Daoy (cell line): ENCODE data around the gene APEH. TPM values are rescaled to one million over a fixed set of nuclear protein-coding genes. Genes with fewer than 3 reads are reported as not detected.

Source experiments
- DNase-seq: peaks from one replicate; pipeline ENCODE4 v3.0.0-alpha.2; 2015; ENCODE audit warnings: low read depth
- total RNA-seq: library from RNA; depleted of rRNA; stranded (reverse); fragments of >200 nt; shearing (Covaris generic); gene quantifications from 2 replicates; pipeline ENCODE4 v1.2.3, GENCODE V29; 2014; rRNA removed

APEH gene
- total RNA-seq, 1 experiment from 2014 or later: 59.1 TPM

DNA sequence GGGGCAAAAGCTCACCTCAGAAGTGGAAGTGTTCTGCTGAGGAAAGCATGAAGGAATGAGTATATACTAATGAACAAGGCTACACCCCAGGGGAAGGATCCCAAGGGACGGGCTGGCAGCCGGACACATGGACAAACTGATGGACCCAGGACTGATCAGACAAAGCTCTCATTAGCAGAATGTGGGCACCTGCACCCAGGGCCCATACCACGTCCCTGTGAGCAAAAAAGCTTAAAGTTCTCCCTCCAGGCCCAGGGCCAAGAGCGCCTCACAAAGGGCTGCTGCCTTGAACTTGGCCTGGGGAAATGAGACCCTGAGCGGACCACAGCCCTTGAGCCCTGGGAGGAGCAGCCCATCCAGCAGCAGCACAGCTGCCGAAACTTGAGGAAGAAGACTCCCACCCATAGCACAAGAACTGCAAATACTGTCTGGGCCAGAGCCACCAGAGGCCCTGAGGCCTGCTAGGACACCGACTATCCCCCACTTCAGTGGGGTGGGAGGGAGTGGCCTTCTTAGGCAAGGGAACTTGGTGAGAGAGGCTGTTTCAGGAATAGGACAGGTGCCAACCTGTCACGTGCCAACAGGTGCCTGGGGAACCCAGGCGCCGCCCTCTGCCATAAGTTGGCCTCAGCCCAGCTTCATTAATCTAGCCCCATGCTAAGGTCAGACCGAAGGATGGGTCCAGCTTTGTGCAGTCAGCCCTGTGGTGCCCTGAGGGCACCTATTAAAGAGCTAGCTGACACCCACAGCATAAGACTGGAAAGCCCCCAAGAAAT is 51.9 kb downstream of the APEH start:
- DNase-seq: no peak

DNA sequence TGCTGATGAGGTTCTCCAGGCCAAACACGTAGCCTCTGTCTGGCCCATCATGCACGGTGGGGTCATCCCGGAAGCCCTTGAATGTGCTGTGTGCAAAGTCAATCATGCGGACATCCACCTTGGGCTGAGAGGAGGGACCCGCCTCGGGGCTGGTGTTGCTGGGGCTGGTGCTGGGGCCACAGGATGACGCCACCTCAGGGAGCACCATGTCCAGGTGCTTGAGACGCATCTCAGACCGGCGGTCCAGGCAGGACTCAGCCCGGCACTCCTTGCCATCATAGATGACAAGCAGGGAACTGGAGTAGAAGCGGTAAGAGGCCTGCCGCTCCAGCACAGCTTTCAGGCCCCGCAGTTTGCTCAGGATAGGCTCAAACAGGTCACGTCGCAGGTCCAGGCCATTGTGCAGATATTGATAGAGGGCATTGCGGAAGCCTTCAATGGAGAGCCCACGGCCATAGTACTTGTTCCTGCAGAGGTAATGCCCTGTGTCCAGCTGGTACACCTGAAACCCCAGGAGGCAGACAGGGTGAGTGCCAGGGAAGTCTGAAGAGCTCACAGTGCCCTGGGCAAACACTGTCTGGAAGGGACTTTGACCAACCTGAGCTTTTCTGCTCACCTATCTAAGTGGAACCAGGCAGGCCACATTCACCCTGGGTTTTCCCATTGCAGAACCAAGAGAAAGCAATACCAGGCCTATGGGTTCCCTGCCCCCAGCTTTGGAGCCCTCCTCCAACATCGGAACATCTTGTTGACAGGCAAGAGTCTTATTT is 53.2 kb downstream of the APEH start:
- no peak for DNase-seq

DNA sequence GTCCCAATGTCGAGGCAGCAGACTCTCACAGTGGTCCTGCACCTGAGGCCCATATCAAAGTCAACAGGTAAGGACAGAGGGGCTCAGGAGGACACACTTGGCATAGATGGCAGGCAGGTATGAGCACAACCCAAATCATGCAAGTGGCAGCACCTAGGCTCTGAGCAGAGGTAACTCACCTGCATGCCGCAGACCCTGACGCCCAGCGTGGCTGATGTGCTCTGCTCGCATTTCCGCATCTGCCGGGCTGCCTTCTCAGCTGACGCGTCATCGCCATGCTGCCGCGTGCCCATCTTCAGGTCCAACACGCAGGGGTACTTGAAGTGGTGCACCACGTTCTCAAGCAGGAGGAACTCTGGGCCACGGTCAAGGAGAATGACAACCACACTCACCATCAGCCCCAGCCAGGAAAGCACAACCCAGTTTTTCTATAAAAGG is 53.8 kb downstream of the APEH start:
- DNase-seq: no peak

DNA sequence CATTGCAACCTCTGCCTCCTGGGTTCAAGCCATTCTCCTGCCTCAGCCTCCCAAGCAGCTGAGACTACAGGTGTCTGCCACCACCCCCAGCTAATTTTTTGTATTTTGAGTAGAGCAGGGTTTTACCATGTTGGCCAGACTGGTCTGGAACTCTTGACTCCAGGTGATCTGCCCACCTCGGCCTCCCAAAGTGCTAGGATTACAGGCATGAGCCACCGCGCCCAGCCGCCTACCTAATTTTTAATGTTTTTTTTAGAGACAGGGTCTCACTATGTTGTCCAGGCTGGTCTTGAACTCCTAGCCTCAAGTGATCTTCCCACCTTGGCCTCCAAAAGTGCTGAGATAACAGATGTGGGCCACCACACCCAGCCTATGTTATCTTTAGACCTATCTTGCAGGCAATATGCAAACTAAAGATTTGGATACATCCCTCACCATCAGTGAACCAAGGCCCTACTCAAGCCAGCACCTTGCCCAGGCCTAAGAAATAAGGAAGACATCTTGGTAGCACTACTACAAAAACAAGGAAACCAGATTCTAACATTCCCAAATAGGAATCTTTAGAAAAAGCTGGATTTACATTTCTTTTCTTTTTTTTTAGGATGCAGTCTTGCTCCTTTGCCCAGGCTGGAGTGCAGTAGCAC is 55.9 kb downstream of the APEH start:
- DNase-seq: no peak

DNA sequence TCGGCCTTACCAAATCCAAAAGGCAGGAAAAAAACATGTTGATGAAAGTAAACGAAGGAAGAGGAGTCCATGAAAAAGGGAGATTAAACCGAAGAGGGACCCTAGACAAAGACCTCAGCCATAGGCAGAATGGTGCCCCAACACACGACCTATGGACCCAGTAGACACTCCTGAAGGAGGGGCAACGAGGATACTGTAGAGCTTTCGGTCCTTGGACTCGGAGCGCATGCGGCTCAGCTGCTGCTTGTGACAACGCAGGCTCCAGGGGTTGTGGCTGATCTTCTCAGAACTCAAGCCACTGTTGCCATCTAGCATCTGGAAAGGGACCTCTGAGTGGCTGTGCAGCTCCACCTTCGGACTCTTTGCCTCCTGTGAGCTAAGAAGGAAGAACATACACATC is 58.4 kb downstream of the APEH start:
- no peak for DNase-seq

DNA sequence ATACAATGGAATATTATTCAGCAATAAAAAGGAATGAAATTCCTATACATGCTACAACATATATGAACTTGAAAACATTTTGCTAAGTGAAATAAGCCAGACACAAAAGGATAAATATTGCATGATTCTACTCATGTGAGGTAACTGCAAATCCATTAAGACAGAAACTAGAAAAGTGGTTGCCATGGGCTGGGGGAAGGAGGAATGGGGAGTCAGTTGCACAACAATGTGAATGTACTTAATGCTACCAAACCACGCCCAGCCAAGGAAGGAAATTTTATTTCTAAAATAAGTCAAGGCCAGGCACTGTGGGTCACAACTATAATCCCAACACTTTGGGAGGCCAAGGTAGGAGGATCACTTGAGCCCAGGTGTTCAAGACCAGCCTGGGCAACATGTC is 59.4 kb downstream of the APEH start:
- DNase-seq: no peak

Other genes with a start within 250 kb of the APEH start
- 1.3 and 2.8 TPM in 2 replicates for gene NICN1, start 245.0 kb upstream of the APEH start, total RNA-seq
- 20.8 and 27.7 TPM in 2 replicates for gene DAG1, start 204.1 kb upstream of the APEH start, total RNA-seq
- 0.18 and 0.29 TPM in 2 replicates for gene BSN, start 119.9 kb upstream of the APEH start, total RNA-seq
- 0.63 and 3.2 TPM in 2 replicates for gene MST1, start 15.1 kb downstream of the APEH start, total RNA-seq
- gene RNF123, start 15.2 kb downstream of the APEH start, total RNA-seq: 16.6 and 17.1 TPM in 2 replicates
- gene AMIGO3, start 45.3 kb downstream of the APEH start, total RNA-seq: 0.63 and 1.6 TPM in 2 replicates
- gene GMPPB, start 49.6 kb downstream of the APEH start, total RNA-seq: 30.8 and 42.0 TPM in 2 replicates
- gene IP6K1, start 112.2 kb downstream of the APEH start, total RNA-seq: 12.6 and 17.7 TPM in 2 replicates
- not detected in 2 replicates for gene CDHR4, start 125.5 kb downstream of the APEH start, total RNA-seq
- gene INKA1, start 128.9 kb downstream of the APEH start, total RNA-seq: not detected in 2 replicates
- gene UBA7, start 139.6 kb downstream of the APEH start, total RNA-seq: 5.1 and 6.8 TPM in 2 replicates
- 6.6 and 10.4 TPM in 2 replicates for gene TRAIP, start 182.2 kb downstream of the APEH start, total RNA-seq
- gene CAMKV, start 195.6 kb downstream of the APEH start, total RNA-seq: 0.34 TPM in 1 of 2 replicates, not detected in the other
- not detected in 2 replicates for gene MST1R, start 229.5 kb downstream of the APEH start, total RNA-seq